Neural cell (in vitro differentiated cells): Measurements from ENCODE around the gene FNDC3B. TPM values are rescaled to one million over a fixed set of nuclear protein-coding genes. Genes with fewer than 3 reads are reported as not detected.

Source experiments
- H2AFZ ChIP-seq: fragments of 200-600, 300-800 bp; sonication (generic), shearing (Covaris generic); 2 replicates; pipeline ENCODE4 v1.6.0; 2014; ENCODE audit warnings: low read depth, mild to moderate bottlenecking, antibody characterized with exemption, low read length, moderate library complexity
- H3F3A ChIP-seq: fragments of 200-600 bp; shearing (Covaris generic); 2 replicates; pipeline ENCODE4 v1.6.1; 2016; ENCODE audit warnings: mild to moderate bottlenecking, moderate library complexity, mixed read lengths, antibody characterized with exemption, low read length; ENCODE audit not compliant: insufficient read depth, poor library complexity, severe bottlenecking
- H3K27ac ChIP-seq: fragments of 200-600, 300-800 bp; sonication (generic), shearing (Covaris generic); 2 replicates; pipeline ENCODE4 v1.5.1; 2014; ENCODE audit warnings: mild to moderate bottlenecking, low read length, moderate library complexity
- H3K27me3 ChIP-seq: fragments of 300-800, 200-600 bp; sonication (generic), shearing (Covaris generic); 2 replicates; pipeline ENCODE4 v1.6.0; 2014; ENCODE audit warnings: mild to moderate bottlenecking, low read depth, low read length, moderate library complexity; ENCODE audit not compliant: insufficient read depth
- H3K36me3 ChIP-seq: fragments of 300-800, 200-600 bp; sonication (generic), shearing (Covaris generic); 2 replicates; pipeline ENCODE4 v1.5.1; 2014; ENCODE audit warnings: mild to moderate bottlenecking, antibody characterized with exemption, low read length, moderate library complexity; ENCODE audit not compliant: insufficient read depth
- H3K4me2 ChIP-seq: fragments of 300-800, 200-600 bp; sonication (generic), shearing (Covaris generic); 2 replicates; pipeline ENCODE4 v1.6.0; 2014; ENCODE audit warnings: mild to moderate bottlenecking, low read length
- H3K4me3 ChIP-seq: fragments of 300-800, 200-600 bp; sonication (generic), shearing (Covaris generic); 2 replicates; pipeline ENCODE4 v1.5.1; 2014; ENCODE audit warnings: mild to moderate bottlenecking, low read length, moderate library complexity
- H3K79me2 ChIP-seq: fragments of 200-600 bp; shearing (Covaris generic); replicated peaks from 2 replicates; pipeline ENCODE4 v1.6.0; 2014; ENCODE audit warnings: mild to moderate bottlenecking, low read length, moderate library complexity; ENCODE audit not compliant: insufficient read depth
- H3K9ac ChIP-seq: fragments of 300-800, 200-600 bp; sonication (generic), shearing (Covaris generic); 2 replicates; pipeline ENCODE4 v1.6.1; 2016; ENCODE audit warnings: mild to moderate bottlenecking, low read length, mixed read lengths
- H3K9me2 ChIP-seq: fragments of 200-600 bp; shearing (Covaris generic); 2 replicates; pipeline ENCODE4 v1.6.1; 2016; ENCODE audit warnings: mild to moderate bottlenecking, low read length, mixed read lengths; ENCODE audit not compliant: insufficient read depth
- H3K9me3 ChIP-seq: fragments of 200-600, 300-800 bp; sonication (generic), shearing (Covaris generic); 2 replicates; pipeline ENCODE4 v1.6.1; 2016; ENCODE audit warnings: mild to moderate bottlenecking, mixed run types, low read length, moderate library complexity, mixed read lengths
- H4K20me1 ChIP-seq: fragments of 200-600 bp; shearing (Covaris generic); 2 replicates; pipeline ENCODE4 v1.6.1; 2016; ENCODE audit warnings: mild to moderate bottlenecking, mixed run types; ENCODE audit not compliant: insufficient read depth
- EP300 ChIP-seq: fragments of 450-650 bp; conservative IDR thresholded peaks from 2 replicates; pipeline ENCODE4 v1.6.1; 2014; ENCODE audit warnings: antibody characterized with exemption, mild to moderate bottlenecking, moderate library complexity; ENCODE audit not compliant: poor library complexity, severe bottlenecking
- EZH2 ChIP-seq: fragments of 200-600, 300-800 bp; shearing (Covaris generic), sonication (generic); IDR thresholded peaks from 2 replicates; pipeline ENCODE4 v1.6.1; 2014; ENCODE audit warnings: antibody characterized with exemption, low read length, borderline replicate concordance, mild to moderate bottlenecking; ENCODE audit not compliant: insufficient read depth, poor library complexity, severe bottlenecking
- MXI1 ChIP-seq: fragments of 450-650 bp; conservative IDR thresholded peaks from 2 replicates; pipeline ENCODE4 v1.6.1; 2014; ENCODE audit warnings: antibody characterized with exemption, mild to moderate bottlenecking; ENCODE audit not compliant: poor library complexity, severe bottlenecking
- POLR2AphosphoS5 ChIP-seq: IDR thresholded peaks from 2 replicates; pipeline ENCODE4 v1.6.1; 2012
- RAD21 ChIP-seq: fragments of 450-650 bp; conservative IDR thresholded peaks from 2 replicates; pipeline ENCODE4 v1.6.1; 2014; ENCODE audit warnings: antibody characterized with exemption, mild to moderate bottlenecking, moderate library complexity
- SMC3 ChIP-seq: fragments of 450-650 bp; conservative IDR thresholded peaks from 2 replicates; pipeline ENCODE4 v1.6.1; 2014; ENCODE audit warnings: antibody characterized with exemption, mild to moderate bottlenecking, moderate library complexity; ENCODE audit not compliant: poor library complexity
- TAF1 ChIP-seq: IDR thresholded peaks from 2 replicates; pipeline ENCODE4 v1.6.1; 2012; ENCODE audit warnings: low read depth
- polyA plus RNA-seq: library from polyadenylated mRNA; depleted of rRNA; stranded (reverse); fragments of >200 nt; gene quantifications from 2 replicates; pipeline ENCODE4 v1.2.3, GENCODE V29; 2014
- TF ChIP-seq, protein P1 (sequence below): fragments of 450-650 bp; IDR thresholded peaks from 2 replicates; pipeline ENCODE4 v1.5.1; 2014; ENCODE audit warnings: antibody characterized with exemption, mild to moderate bottlenecking, moderate library complexity; ENCODE audit not compliant: poor library complexity, severe bottlenecking
- TF ChIP-seq, protein P2 (sequence below): IDR thresholded peaks from 2 replicates; pipeline ENCODE4 v1.6.1; 2012; ENCODE audit warnings: borderline replicate concordance

FNDC3B gene
- polyA plus RNA-seq, 1 donor from 2014 or later: 4.9 TPM

DNA sequence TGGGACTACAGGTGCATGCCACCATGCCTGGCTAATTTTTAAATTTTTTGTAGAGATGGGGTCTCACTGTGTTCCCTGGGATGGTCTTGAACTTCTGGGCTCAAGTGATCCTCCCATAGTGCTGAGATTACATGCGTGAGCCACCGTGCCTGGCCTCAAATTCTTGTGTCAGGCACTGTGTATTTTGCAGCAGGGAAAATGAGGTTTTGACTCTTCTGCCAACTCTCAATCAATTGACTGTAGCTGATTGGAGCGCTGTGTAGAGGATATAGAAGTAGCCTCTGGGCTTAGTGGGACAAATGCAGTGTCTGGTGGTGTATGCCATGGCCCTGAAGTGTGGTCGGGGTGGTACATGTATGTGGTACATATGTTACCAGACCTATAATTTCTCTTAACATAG is 152.3 kb downstream of the FNDC3B start:
- no peaks in the 10 kb centered on the region for H4K20me1 ChIP-seq
- no peak overlapping the region for H3K27ac ChIP-seq
- H3K9me2 ChIP-seq: no peaks in the 10 kb centered on the region
- H2AFZ ChIP-seq: no peak overlapping the region
- no peak overlapping the region for H3K4me2 ChIP-seq
- H3K79me2 ChIP-seq: peaks cover 12% of the 10 kb centered on the region
- no peaks in the 10 kb centered on the region for H3K9me3 ChIP-seq
- H3K27me3 ChIP-seq: no peaks in the 10 kb centered on the region
- no peak overlapping the region for H3K9ac ChIP-seq
- H3K36me3 ChIP-seq: no peaks in the 10 kb centered on the region
- H3K4me3 ChIP-seq: no peak overlapping the region
- peaks cover 3% of the 10 kb centered on the region for H3F3A ChIP-seq
- no peak for TF ChIP-seq MXI1
- TF ChIP-seq, protein P1, sequence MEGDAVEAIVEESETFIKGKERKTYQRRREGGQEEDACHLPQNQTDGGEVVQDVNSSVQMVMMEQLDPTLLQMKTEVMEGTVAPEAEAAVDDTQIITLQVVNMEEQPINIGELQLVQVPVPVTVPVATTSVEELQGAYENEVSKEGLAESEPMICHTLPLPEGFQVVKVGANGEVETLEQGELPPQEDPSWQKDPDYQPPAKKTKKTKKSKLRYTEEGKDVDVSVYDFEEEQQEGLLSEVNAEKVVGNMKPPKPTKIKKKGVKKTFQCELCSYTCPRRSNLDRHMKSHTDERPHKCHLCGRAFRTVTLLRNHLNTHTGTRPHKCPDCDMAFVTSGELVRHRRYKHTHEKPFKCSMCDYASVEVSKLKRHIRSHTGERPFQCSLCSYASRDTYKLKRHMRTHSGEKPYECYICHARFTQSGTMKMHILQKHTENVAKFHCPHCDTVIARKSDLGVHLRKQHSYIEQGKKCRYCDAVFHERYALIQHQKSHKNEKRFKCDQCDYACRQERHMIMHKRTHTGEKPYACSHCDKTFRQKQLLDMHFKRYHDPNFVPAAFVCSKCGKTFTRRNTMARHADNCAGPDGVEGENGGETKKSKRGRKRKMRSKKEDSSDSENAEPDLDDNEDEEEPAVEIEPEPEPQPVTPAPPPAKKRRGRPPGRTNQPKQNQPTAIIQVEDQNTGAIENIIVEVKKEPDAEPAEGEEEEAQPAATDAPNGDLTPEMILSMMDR: no peak
- TF ChIP-seq SMC3: no peak
- TF ChIP-seq TAF1: no peak
- no peak for TF ChIP-seq RAD21
- TF ChIP-seq, protein P2, sequence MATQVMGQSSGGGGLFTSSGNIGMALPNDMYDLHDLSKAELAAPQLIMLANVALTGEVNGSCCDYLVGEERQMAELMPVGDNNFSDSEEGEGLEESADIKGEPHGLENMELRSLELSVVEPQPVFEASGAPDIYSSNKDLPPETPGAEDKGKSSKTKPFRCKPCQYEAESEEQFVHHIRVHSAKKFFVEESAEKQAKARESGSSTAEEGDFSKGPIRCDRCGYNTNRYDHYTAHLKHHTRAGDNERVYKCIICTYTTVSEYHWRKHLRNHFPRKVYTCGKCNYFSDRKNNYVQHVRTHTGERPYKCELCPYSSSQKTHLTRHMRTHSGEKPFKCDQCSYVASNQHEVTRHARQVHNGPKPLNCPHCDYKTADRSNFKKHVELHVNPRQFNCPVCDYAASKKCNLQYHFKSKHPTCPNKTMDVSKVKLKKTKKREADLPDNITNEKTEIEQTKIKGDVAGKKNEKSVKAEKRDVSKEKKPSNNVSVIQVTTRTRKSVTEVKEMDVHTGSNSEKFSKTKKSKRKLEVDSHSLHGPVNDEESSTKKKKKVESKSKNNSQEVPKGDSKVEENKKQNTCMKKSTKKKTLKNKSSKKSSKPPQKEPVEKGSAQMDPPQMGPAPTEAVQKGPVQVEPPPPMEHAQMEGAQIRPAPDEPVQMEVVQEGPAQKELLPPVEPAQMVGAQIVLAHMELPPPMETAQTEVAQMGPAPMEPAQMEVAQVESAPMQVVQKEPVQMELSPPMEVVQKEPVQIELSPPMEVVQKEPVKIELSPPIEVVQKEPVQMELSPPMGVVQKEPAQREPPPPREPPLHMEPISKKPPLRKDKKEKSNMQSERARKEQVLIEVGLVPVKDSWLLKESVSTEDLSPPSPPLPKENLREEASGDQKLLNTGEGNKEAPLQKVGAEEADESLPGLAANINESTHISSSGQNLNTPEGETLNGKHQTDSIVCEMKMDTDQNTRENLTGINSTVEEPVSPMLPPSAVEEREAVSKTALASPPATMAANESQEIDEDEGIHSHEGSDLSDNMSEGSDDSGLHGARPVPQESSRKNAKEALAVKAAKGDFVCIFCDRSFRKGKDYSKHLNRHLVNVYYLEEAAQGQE: no peak
- no peak for TF ChIP-seq EP300
- TF ChIP-seq EZH2: no peak
- no peak for TF ChIP-seq POLR2AphosphoS5

DNA sequence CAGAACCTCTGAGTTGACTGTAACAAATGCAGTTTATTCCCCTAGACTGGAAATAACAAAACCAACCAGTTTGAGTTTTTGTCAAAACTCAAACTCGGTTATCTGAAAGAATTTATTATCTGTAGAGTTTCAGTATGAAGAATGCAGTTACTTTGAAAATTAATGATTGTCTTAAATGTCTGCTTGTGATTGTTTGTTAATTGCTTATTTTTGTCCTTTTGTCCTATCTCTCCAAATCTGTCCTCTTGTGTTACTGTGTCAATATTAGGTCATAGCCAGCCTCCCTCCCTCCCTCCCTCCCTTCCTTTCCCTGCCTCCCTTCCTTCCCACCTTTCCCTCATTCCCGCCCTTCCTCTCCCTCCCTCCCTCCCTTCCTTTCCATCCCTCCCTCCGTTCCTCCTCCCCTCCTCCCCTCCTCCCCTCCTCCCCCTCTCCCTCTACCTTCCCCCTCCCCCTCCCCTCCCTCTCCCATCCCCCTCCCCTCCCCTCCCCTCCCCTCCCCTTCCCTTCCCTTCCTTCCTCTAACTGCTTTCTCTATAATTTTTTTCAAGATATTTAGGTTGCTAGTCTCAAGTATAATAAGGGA is 153.5 kb downstream of the FNDC3B start:
- no peak overlapping the region for H2AFZ ChIP-seq
- no peak overlapping the region for H3K9ac ChIP-seq
- no peak overlapping the region for H3K27ac ChIP-seq
- no peaks in the 10 kb centered on the region for H3K36me3 ChIP-seq
- no peaks in the 10 kb centered on the region for H3K9me2 ChIP-seq
- H3F3A ChIP-seq: peaks cover 3% of the 10 kb centered on the region
- no peaks in the 10 kb centered on the region for H3K27me3 ChIP-seq
- no peak overlapping the region for H3K4me2 ChIP-seq
- H3K4me3 ChIP-seq: no peak overlapping the region
- no peak for TF ChIP-seq POLR2AphosphoS5
- no peaks in the 10 kb centered on the region for H4K20me1 ChIP-seq
- peaks cover 12% of the 10 kb centered on the region for H3K79me2 ChIP-seq
- no peaks in the 10 kb centered on the region for H3K9me3 ChIP-seq
